ENCODE data around the gene MAP3K21. TPM values are rescaled to one million over a fixed set of nuclear protein-coding genes. Genes with fewer than 3 reads are reported as not detected.
A peak's percentile ranks its signal among the peaks of the same experiment; 100 is the strongest.

MAP3K21 gene
- polyA plus RNA-seq, 1 donor (not counting 4 experiments of a cell fraction or from before 2014, with no cell fraction given) = 6.4 TPM

- Histone ChIP-seq H3K9me1 (ENCODE audit: control insufficient read depth, extremely low read depth, insufficient read depth, low read length) (no peaks in the 10 kb centered on the region), H3K27me3 (ENCODE audit: control insufficient read depth, extremely low read depth, insufficient read depth, low read length) (no peaks in the 10 kb centered on the region), H3K79me2 (ENCODE audit: control insufficient read depth, insufficient read depth, low read length) (peaks cover 47% of the 10 kb centered on the region), H3K9me3 (ENCODE audit: control insufficient read depth, low read depth, low read length) (no peaks in the 10 kb centered on the region), H3K27ac (ENCODE audit: control insufficient read depth, insufficient read depth, low read length) (peak overlapping the region; percentile 94), H3K4me2 (ENCODE audit: control insufficient read depth, extremely low read depth, insufficient read depth, low read depth, low read length) (peak overlapping the region; percentile 91), H4K20me1 (ENCODE audit: control insufficient read depth, extremely low read depth, insufficient read depth, low read length) (no peaks in the 10 kb centered on the region), H3K4me3 (ENCODE audit: control insufficient read depth in 2 of 3, extremely low read depth in 1 of 3, insufficient read depth in 2 of 3, low read depth in 1 of 3, low read length in 3 of 3) (peak overlapping the region; percentile 81 to 98 (median 93)), H3K9ac (ENCODE audit: control insufficient read depth, extremely low read depth, insufficient read depth, low read length) (peak overlapping the region; percentile 93), H3K36me3 (ENCODE audit: control insufficient read depth in 2 of 2, extremely low read depth in 1 of 2, insufficient read depth in 2 of 2, low read length in 2 of 2) (peaks cover 1 to 8% of the 10 kb centered on the region in 2 experiments), H2AFZ (ENCODE audit: control insufficient read depth, low read length) (peak overlapping the region; percentile 93), H3K4me1 (ENCODE audit: control insufficient read depth, extremely low read depth, insufficient read depth, low read length) (peaks cover 35% of the 10 kb centered on the region)
- TF ChIP-seq CTCF (optimal IDR thresholded peaks at IDR 0.05 in 1 of 3, IDR thresholded peaks at IDR 0.05 in 1 of 3, conservative IDR thresholded peaks at IDR 0.05 in 1 of 3; ENCODE audit: extremely low read depth in 1 of 3, insufficient read depth in 2 of 3, low read length in 3 of 3) (no peak), EZH2 (IDR thresholded peaks at IDR 0.05; ENCODE audit: low read length) (no peak)
- FAIRE-seq (peak; percentile 76), DNase-seq (ENCODE audit: low read depth, low spot score) (no peak)
- dilution Hi-C loops (cut with MboI; ENCODE audit: extremely low pct_ligation_motif_present, low sequenced_read_pairs) = no loop called here
Observed at GRCh38 chr1:233294913-233295236, 32.6 kb upstream of the MAP3K21 start.

- Histone ChIP-seq H3K79me2 (ENCODE audit: control insufficient read depth, insufficient read depth, low read length) (peaks cover 43% of the 10 kb centered on the region), H3K27ac (ENCODE audit: control insufficient read depth, insufficient read depth, low read length) (peak within 1 kb of the TSS; percentile 94), H3K36me3 (ENCODE audit: control insufficient read depth in 2 of 2, extremely low read depth in 1 of 2, insufficient read depth in 2 of 2, low read length in 2 of 2) (peaks cover 1 to 8% of the 10 kb centered on the region in 2 experiments), H3K9me3 (ENCODE audit: control insufficient read depth, low read depth, low read length) (no peaks in the 10 kb centered on the region), H3K9me1 (ENCODE audit: control insufficient read depth, extremely low read depth, insufficient read depth, low read length) (no peaks in the 10 kb centered on the region), H2AFZ (ENCODE audit: control insufficient read depth, low read length) (peak within 1 kb of the TSS; percentile 93), H3K4me2 (ENCODE audit: control insufficient read depth, extremely low read depth, insufficient read depth, low read depth, low read length) (peak within 1 kb of the TSS; percentile 91), H4K20me1 (ENCODE audit: control insufficient read depth, extremely low read depth, insufficient read depth, low read length) (no peaks in the 10 kb centered on the region), H3K27me3 (ENCODE audit: control insufficient read depth, extremely low read depth, insufficient read depth, low read length) (no peaks in the 10 kb centered on the region), H3K4me3 (ENCODE audit: control insufficient read depth in 2 of 3, extremely low read depth in 1 of 3, insufficient read depth in 2 of 3, low read depth in 1 of 3, low read length in 3 of 3) (peak within 1 kb of the TSS; percentile 81 to 98 (median 93)), H3K4me1 (ENCODE audit: control insufficient read depth, extremely low read depth, insufficient read depth, low read length) (peaks cover 35% of the 10 kb centered on the region), H3K9ac (ENCODE audit: control insufficient read depth, extremely low read depth, insufficient read depth, low read length) (peak within 1 kb of the TSS; percentile 93)
- no peak for FAIRE-seq
- TF ChIP-seq EZH2 (IDR thresholded peaks at IDR 0.05; ENCODE audit: low read length) (no peak), CTCF (optimal IDR thresholded peaks at IDR 0.05 in 1 of 3, IDR thresholded peaks at IDR 0.05 in 1 of 3, conservative IDR thresholded peaks at IDR 0.05 in 1 of 3; ENCODE audit: extremely low read depth in 1 of 3, insufficient read depth in 2 of 3, low read length in 3 of 3) (no peak)
- dilution Hi-C loops (cut with MboI; ENCODE audit: extremely low pct_ligation_motif_present, low sequenced_read_pairs) = no loop called here
- DNase-seq (ENCODE audit: low read depth, low spot score) = no peak
Observed at GRCh38 chr1:233295237-233295974, 32.1 kb upstream of the MAP3K21 start, which contains the start of gene PCNX2. PCNX2 (minus strand) TSS chr1:233295725; CDS start chr1:233295478, 247 bp downstream.

All from keratinocyte (primary cell).